ENCODE results near the gene MRPS17.

DNA sequence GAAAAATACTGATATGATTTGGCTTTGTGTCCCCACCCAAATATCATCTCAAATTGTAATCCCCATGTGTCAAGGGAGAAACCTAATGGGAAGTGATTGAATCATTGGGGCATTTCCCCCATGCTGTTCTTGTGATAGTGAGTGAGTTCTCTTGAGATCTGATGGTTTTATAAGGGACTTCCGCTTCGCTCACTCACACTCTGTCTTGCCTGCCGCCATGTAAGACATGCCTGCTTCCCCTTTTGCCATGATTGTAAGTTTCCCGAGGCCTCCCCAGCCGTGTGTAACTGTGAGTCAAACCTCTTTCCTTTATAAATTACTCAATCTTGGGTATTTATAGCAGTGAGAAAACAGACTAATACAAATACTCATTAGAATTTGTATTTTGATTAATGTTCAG lies 5.1 kb upstream of the MRPS17 start:
- TF ChIP-seq, protein P1, sequence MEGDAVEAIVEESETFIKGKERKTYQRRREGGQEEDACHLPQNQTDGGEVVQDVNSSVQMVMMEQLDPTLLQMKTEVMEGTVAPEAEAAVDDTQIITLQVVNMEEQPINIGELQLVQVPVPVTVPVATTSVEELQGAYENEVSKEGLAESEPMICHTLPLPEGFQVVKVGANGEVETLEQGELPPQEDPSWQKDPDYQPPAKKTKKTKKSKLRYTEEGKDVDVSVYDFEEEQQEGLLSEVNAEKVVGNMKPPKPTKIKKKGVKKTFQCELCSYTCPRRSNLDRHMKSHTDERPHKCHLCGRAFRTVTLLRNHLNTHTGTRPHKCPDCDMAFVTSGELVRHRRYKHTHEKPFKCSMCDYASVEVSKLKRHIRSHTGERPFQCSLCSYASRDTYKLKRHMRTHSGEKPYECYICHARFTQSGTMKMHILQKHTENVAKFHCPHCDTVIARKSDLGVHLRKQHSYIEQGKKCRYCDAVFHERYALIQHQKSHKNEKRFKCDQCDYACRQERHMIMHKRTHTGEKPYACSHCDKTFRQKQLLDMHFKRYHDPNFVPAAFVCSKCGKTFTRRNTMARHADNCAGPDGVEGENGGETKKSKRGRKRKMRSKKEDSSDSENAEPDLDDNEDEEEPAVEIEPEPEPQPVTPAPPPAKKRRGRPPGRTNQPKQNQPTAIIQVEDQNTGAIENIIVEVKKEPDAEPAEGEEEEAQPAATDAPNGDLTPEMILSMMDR (IDR thresholded peaks at IDR 0.05; ENCODE audit: poor library complexity, severe bottlenecking) = no peak
- TF ChIP-seq EZH2 (IDR thresholded peaks at IDR 0.05; ENCODE audit: borderline replicate concordance, insufficient read depth, low read length, poor library complexity, severe bottlenecking) (no peak), RAD21 (conservative IDR thresholded peaks at IDR 0.05) (no peak)
- TF ChIP-seq, protein P2, sequence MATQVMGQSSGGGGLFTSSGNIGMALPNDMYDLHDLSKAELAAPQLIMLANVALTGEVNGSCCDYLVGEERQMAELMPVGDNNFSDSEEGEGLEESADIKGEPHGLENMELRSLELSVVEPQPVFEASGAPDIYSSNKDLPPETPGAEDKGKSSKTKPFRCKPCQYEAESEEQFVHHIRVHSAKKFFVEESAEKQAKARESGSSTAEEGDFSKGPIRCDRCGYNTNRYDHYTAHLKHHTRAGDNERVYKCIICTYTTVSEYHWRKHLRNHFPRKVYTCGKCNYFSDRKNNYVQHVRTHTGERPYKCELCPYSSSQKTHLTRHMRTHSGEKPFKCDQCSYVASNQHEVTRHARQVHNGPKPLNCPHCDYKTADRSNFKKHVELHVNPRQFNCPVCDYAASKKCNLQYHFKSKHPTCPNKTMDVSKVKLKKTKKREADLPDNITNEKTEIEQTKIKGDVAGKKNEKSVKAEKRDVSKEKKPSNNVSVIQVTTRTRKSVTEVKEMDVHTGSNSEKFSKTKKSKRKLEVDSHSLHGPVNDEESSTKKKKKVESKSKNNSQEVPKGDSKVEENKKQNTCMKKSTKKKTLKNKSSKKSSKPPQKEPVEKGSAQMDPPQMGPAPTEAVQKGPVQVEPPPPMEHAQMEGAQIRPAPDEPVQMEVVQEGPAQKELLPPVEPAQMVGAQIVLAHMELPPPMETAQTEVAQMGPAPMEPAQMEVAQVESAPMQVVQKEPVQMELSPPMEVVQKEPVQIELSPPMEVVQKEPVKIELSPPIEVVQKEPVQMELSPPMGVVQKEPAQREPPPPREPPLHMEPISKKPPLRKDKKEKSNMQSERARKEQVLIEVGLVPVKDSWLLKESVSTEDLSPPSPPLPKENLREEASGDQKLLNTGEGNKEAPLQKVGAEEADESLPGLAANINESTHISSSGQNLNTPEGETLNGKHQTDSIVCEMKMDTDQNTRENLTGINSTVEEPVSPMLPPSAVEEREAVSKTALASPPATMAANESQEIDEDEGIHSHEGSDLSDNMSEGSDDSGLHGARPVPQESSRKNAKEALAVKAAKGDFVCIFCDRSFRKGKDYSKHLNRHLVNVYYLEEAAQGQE (IDR thresholded peaks at IDR 0.05; ENCODE audit: borderline replicate concordance) = no peak
